H9 (cell line): ENCODE measurements around the gene IFNK. TPM values are rescaled to one million over a fixed set of nuclear protein-coding genes. Genes with fewer than 3 reads are reported as not detected.

ENCODE experiments used
- DNase-seq: peaks from one replicate; pipeline ENCODE4 v3.0.0-alpha.2; 2017
- H2AFZ ChIP-seq: one replicate; pipeline ENCODE4 v1.6.1; 2013; ENCODE audit warnings: mild to moderate bottlenecking, low read length, control low read depth, moderate library complexity
- H2AK5ac ChIP-seq: 2 replicates; pipeline ENCODE4 v1.6.1; 2013; ENCODE audit warnings: low read length, control low read depth, mixed read lengths; ENCODE audit not compliant: insufficient read length
- H2BK120ac ChIP-seq: one replicate; pipeline ENCODE4 v1.6.1; 2013; ENCODE audit warnings: low read depth, mild to moderate bottlenecking, low read length, control low read depth, inconsistent platforms; ENCODE audit not compliant: poor library complexity, severe bottlenecking
- H2BK12ac ChIP-seq: 2 replicates; pipeline ENCODE4 v1.6.1; 2013; ENCODE audit warnings: low read length, control low read depth, mixed read lengths, low read depth; ENCODE audit not compliant: insufficient read length
- H2BK15ac ChIP-seq: 2 replicates; pipeline ENCODE4 v1.6.1; 2013; ENCODE audit warnings: low read depth, low read length, control low read depth
- H2BK20ac ChIP-seq: one replicate; pipeline ENCODE4 v1.6.1; 2013; ENCODE audit warnings: low read depth, mild to moderate bottlenecking, low read length, control low read depth, inconsistent platforms; ENCODE audit not compliant: poor library complexity, severe bottlenecking
- H2BK5ac ChIP-seq: 2 replicates; pipeline ENCODE4 v1.6.1; 2013; ENCODE audit warnings: low read length, control low read depth, mixed read lengths; ENCODE audit not compliant: insufficient read length
- H3K14ac ChIP-seq: 2 replicates; pipeline ENCODE4 v1.6.1; 2013; ENCODE audit warnings: low read length, control low read depth; ENCODE audit not compliant: insufficient read depth
- H3K18ac ChIP-seq: 2 replicates; pipeline ENCODE4 v1.6.1; 2013; ENCODE audit warnings: low read depth, mild to moderate bottlenecking, mixed read lengths, low read length, control low read depth; ENCODE audit not compliant: insufficient read length
- H3K23ac ChIP-seq: 2 replicates; pipeline ENCODE4 v1.6.1; 2013; ENCODE audit warnings: low read length, control low read depth, mixed read lengths, low read depth; ENCODE audit not compliant: insufficient read length
- H3K23me2 ChIP-seq: 2 replicates; pipeline ENCODE4 v1.6.1; 2013; ENCODE audit warnings: low read depth, mild to moderate bottlenecking, mixed read lengths, low read length, control low read depth; ENCODE audit not compliant: insufficient read length, poor library complexity, severe bottlenecking
- H3K27ac ChIP-seq: 2 replicates; pipeline ENCODE4 v1.5.1; 2013; ENCODE audit warnings: low read length, control low read depth, mixed read lengths, low read depth; ENCODE audit not compliant: insufficient read length
- H3K27me3 ChIP-seq: 2 replicates; pipeline ENCODE4 v1.6.1; 2013; ENCODE audit warnings: low read length, control low read depth, inconsistent platforms; ENCODE audit not compliant: insufficient read depth
- H3K4ac ChIP-seq: 2 replicates; pipeline ENCODE4 v1.6.1; 2013; ENCODE audit warnings: low read depth, mild to moderate bottlenecking, control low read depth, inconsistent platforms, low read length, moderate library complexity
- H3K4me1 ChIP-seq: 2 replicates; pipeline ENCODE4 v1.6.1; 2013; ENCODE audit warnings: low read length, control low read depth, inconsistent platforms; ENCODE audit not compliant: insufficient read depth
- H3K4me2 ChIP-seq: 2 replicates; pipeline ENCODE4 v1.6.1; 2013; ENCODE audit warnings: low read length, control low read depth, mixed read lengths; ENCODE audit not compliant: insufficient read length, insufficient read depth
- H3K56ac ChIP-seq: 2 replicates; pipeline ENCODE4 v1.6.1; 2013; ENCODE audit warnings: low read depth, mild to moderate bottlenecking, mixed read lengths, low read length, control low read depth; ENCODE audit not compliant: insufficient read length
- H3K79me1 ChIP-seq: 2 replicates; pipeline ENCODE4 v1.6.1; 2013; ENCODE audit warnings: low read depth, mild to moderate bottlenecking, moderate library complexity, low read length, control low read depth, inconsistent platforms; ENCODE audit not compliant: insufficient read depth, poor library complexity, severe bottlenecking
- H3K79me2 ChIP-seq: 2 replicates; pipeline ENCODE4 v1.6.1; 2013; ENCODE audit warnings: low read length, control low read depth, inconsistent platforms; ENCODE audit not compliant: insufficient read depth
- H3K9ac ChIP-seq: 2 replicates; pipeline ENCODE4 v1.6.1; 2013; ENCODE audit warnings: low read length, control low read depth, mixed read lengths; ENCODE audit not compliant: insufficient read length; ENCODE audit errors: extremely low read depth
- H3K9me3 ChIP-seq: one replicate; pipeline ENCODE4 v1.6.1; 2013; ENCODE audit warnings: low read depth, low read length, inconsistent platforms; ENCODE audit not compliant: control insufficient read depth
- H3T11ph ChIP-seq: one replicate; pipeline ENCODE4 v1.6.1; 2013; ENCODE audit warnings: mild to moderate bottlenecking, low read length, control low read depth, inconsistent platforms
- H4K20me1 ChIP-seq: one replicate; pipeline ENCODE4 v1.6.1; 2013; ENCODE audit not compliant: control insufficient read depth, insufficient read length, insufficient read depth
- H4K5ac ChIP-seq: 2 replicates; pipeline ENCODE4 v1.6.1; 2013; ENCODE audit warnings: low read depth, mild to moderate bottlenecking, mixed read lengths, low read length, control low read depth; ENCODE audit not compliant: insufficient read length
- H4K8ac ChIP-seq: replicated peaks from 2 replicates; pipeline ENCODE4 v1.6.1; 2013; ENCODE audit warnings: low read length, control low read depth, mixed read lengths, low read depth; ENCODE audit not compliant: insufficient read length
- H4K91ac ChIP-seq: 2 replicates; pipeline ENCODE4 v1.6.1; 2013; ENCODE audit warnings: low read depth, mild to moderate bottlenecking, moderate library complexity, mixed read lengths, low read length, control low read depth; ENCODE audit not compliant: insufficient read length
- H3K27ac Mint-ChIP-seq, 3 experiments: 2 replicates in 2 of 3; 3 replicates in 1 of 3; pipeline ENCODE4 v1.8.0; 2020 to 2021; ENCODE audit warnings: mixed read lengths in 3 of 3, mild to moderate bottlenecking in 1 of 3, moderate library complexity in 1 of 3
- H3K27me3 Mint-ChIP-seq: 2 replicates; pipeline ENCODE4 v1.8.0; 2021; ENCODE audit warnings: low read depth, mild to moderate bottlenecking, moderate library complexity, mixed read lengths
- H3K36me3 Mint-ChIP-seq, 3 experiments: 2 replicates in 2 of 3; 3 replicates in 1 of 3; pipeline ENCODE4 v1.8.0; 2020 to 2021; ENCODE audit warnings: low read depth in 3 of 3, mixed read lengths in 3 of 3; ENCODE audit not compliant: insufficient read depth in 1 of 3
- H3K4me1 Mint-ChIP-seq, 2 experiments: 2 replicates each; pipeline ENCODE4 v1.8.0; 2020; ENCODE audit warnings: mixed read lengths in 2 of 2
- H3K4me3 Mint-ChIP-seq, 2 experiments: 2 replicates in 1 of 2; 3 replicates in 1 of 2; pipeline ENCODE4 v1.8.0; 2020 to 2021; ENCODE audit warnings: mild to moderate bottlenecking in 2 of 2, mixed read lengths in 2 of 2, moderate library complexity in 1 of 2
- H3K9me3 Mint-ChIP-seq, 2 experiments: 2 replicates in 1 of 2; 3 replicates in 1 of 2; pipeline ENCODE4 v1.8.0; 2020; ENCODE audit warnings: mild to moderate bottlenecking in 2 of 2, mixed read lengths in 2 of 2, moderate library complexity in 1 of 2
- CTCF ChIP-seq: fragments of 200-600 bp; sonication (generic); conservative IDR thresholded peaks from 3 replicates; pipeline ENCODE4 v1.8.0; 2021; ENCODE audit warnings: antibody characterized with exemption, mild to moderate bottlenecking
- WGBS: extraction: QIAGEN DNeasy Blood & Tissue Kit; methylation state at CpG from one replicate; pipeline ENCODE4 v1.1.7; 2013; ENCODE audit warnings: missing lambda C conversion rate, low lambda C conversion rate, mixed read lengths; ENCODE audit not compliant: insufficient read length; ENCODE audit errors: extremely low coverage; 5-methylcytosine and 5-hydroxymethylcytosine counted together
- total RNA-seq: library from RNA; stranded (reverse); gene quantifications from 2 replicates; pipeline ENCODE4 v1.2.1, GENCODE V29; 2021

Gene IFNK
- total RNA-seq, 1 experiment from 2014 or later = not detected

GRCh38 chr9:27514551-27514950 is 9.5 kb upstream of the IFNK start:
- H3K14ac ChIP-seq = no peak overlapping the region
- no peaks in the 10 kb centered on the region for H4K20me1 ChIP-seq
- Mint-ChIP-seq H3K9me3 (no peaks in the 10 kb centered on the region), H3K4me1 (peaks cover 7 to 10% of the 10 kb centered on the region in 2 experiments), H3K27ac (no peak overlapping the region), H3K4me3 (no peak overlapping the region), H3K36me3 (no peaks in the 10 kb centered on the region), H3K27me3 (no peaks in the 10 kb centered on the region)
- no peak overlapping the region for H3K18ac ChIP-seq
- H3K23me2 ChIP-seq = no peaks in the 10 kb centered on the region
- no peak overlapping the region for H2AK5ac ChIP-seq
- no CpG with 5 or more reads among the region's 2 CpGs for WGBS
- no peaks in the 10 kb centered on the region for H3K9me3 ChIP-seq
- H2BK12ac ChIP-seq = no peak overlapping the region
- no peak overlapping the region for H3K4ac ChIP-seq
- no peak overlapping the region for H3K27ac ChIP-seq
- no peak overlapping the region for H3K56ac ChIP-seq
- no peak overlapping the region for H2BK15ac ChIP-seq
- H3K4me1 ChIP-seq = no peaks in the 10 kb centered on the region; the same call in 1 of the 2 replicates
- H2AFZ ChIP-seq = no peak overlapping the region
- no peak overlapping the region for H4K5ac ChIP-seq
- no peak overlapping the region for H2BK5ac ChIP-seq
- no peak overlapping the region for H4K8ac ChIP-seq
- no peak for TF ChIP-seq CTCF
- H3K27me3 ChIP-seq = no peaks in the 10 kb centered on the region
- no peaks in the 10 kb centered on the region for H3K79me1 ChIP-seq
- no peak overlapping the region for H4K91ac ChIP-seq
- H3K79me2 ChIP-seq = no peaks in the 10 kb centered on the region; the same call in 1 of the 2 replicates
- H2BK20ac ChIP-seq = no peak overlapping the region
- H3K4me2 ChIP-seq = no peak overlapping the region
- no peak overlapping the region for H3T11ph ChIP-seq
- H3K23ac ChIP-seq = no peak overlapping the region
- H2BK120ac ChIP-seq = no peak overlapping the region
- no peak for DNase-seq
- H3K9ac ChIP-seq = no peak overlapping the region
